NCI-H2227 (cell line): ENCODE results near the gene IZUMO4.
"Not testable (repeated sequence)": the region's sequence is repeated elsewhere in the genome, so short reads cannot be mapped to it uniquely, and the experiment has no call there.

Experiments used
- DNase-seq: peaks from one replicate; lab custom pipeline; 2025; ENCODE audit not compliant: unreplicated experiment; lab: John Stamatoyannopoulos, UW

IZUMO4 gene

DNA sequence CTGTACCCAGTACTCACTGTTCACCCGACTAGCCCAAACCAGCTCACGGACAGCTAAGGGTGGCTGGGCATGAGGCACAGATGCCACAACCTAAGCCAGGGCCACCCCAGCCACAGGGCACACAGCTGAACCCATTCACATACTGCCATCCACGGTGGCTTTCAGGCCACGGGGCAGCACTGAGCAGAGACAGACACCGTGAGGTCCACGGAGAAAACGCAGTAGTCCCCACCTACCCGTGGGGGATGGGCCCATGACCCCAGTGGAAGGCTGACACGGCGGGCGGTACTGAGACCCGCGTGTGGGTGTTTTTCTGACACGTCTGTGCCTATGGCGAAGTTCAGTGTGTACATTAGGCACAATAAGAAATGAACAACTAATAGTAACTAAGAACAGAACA lies 25.5 kb downstream of the IZUMO4 start:
- no peak for DNase-seq

DNA sequence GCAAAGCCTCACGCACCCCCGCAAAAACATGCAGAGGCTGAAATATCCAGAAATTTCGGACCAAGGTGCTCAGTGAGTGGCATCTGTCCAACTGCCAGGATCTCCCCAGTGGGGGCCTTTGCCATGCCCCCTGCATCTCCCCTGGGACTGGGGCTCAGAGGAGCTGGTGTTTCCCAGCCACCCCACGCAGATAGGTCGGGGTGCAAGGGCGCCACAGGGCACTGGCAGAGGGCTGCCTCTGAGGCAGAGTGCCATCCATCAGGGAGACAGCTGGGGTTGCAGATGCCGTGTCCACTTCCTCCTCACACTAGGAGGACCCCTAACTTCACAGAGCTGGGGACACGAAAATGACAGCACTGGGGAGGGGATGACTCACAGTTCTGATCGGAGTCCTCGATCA lies 26.3 kb downstream of the IZUMO4 start:
- no peak for DNase-seq

DNA sequence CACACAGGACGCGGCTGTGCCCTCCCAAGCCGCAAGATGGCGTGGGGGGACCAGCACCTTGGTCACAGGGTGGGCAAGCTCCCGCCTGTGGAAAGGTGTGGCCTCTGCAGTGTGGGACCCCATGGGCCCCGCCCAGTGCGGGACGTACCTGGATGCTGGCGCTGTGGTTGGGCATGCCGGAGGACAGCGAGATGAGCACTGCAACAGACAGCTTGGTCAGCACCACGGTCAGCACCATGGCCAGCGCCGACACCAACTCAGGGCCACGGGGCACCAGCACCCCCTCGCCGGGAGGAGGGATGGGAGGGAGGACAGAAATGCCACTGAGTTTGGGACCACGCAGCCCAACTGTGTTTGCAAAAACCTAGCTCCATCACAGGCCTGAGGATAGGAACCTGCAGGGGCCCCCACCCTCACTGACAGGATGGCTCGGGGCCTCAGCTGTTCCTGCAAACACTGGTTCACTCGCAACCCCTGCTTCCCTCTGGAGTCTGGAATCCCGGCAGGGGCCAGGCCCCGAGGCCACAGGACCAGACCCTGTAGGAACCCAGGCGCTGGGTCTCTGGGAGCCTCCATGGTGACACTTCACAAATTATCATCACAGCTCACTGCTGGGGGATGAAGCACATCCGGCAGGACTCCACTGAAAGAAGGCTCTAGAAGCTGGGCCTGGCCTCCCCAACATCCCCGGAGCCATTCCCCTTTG lies 27.1 kb downstream of the IZUMO4 start:
- no peak for DNase-seq

DNA sequence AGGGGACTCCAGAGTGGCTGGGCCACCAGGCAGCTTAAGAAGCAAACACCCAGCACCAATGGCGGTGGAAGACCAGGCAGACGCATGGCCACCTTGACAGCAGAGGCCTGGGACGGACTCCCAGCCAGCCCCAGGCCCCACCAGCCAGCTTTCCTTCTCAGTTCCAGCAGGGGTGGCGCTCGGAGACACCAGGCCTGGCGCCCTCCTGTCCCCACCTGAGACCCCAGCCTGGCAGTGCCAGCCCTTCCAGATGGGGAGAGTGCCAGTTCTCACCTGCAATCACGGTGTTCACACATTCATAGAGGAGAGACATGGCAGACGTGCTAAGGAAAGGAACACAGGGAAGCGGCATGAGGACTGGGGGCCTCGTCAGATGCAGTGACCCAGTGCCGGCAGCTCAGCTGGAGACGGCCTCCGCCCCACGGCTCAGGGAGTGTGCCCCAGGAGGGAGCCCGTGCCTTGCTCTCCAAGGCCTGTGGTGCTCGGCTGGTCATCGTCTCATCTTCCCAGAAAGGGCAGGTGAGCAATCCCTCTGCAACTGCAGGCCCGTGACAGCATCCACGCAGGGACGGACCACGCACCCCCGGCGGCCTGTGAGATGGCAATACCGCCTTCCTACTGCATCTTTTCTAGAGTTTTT lies 30.3 kb downstream of the IZUMO4 start:
- no peak for DNase-seq

DNA sequence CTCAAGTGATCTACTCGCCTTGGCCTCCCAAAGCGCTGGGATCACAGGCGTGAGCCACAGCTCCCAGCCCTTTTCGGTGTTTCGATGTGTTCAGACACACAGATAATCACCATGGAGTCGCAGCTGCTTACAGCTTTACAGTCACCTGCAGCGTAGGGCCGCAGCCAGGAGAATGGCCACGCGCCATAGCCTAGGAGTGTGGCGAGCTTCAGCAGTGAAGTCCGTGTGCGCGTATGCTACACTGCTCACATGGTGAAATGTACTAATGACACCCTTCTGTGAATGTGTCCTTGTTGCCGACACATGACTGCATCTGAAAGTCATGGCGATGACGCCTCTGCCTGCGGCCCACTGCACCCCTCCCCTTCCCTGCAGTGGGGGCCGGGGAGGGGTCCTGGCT lies 31.0 kb downstream of the IZUMO4 start:
- DNase-seq = peak; percentile 76

DNA sequence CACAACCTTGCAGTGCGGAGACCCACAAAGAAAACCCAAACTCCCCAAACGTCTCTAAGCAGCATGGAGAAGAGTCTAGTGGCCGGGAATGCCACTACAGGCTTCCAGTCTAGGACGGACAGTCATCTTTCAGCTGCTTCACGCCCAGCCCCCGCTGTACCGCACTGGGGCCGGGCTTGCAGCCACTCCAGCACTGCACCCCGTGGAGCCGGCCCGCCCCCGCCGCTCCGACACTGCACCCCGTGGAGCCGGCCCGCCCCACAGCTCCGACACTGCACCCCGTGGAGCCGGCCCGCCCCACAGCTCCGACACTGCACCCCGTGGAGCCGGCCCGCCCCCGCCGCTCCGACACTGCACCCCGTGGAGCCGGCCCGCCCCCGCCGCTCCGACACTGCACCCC lies 31.5 kb downstream of the IZUMO4 start:
- DNase-seq = peak; percentile 76

DNA sequence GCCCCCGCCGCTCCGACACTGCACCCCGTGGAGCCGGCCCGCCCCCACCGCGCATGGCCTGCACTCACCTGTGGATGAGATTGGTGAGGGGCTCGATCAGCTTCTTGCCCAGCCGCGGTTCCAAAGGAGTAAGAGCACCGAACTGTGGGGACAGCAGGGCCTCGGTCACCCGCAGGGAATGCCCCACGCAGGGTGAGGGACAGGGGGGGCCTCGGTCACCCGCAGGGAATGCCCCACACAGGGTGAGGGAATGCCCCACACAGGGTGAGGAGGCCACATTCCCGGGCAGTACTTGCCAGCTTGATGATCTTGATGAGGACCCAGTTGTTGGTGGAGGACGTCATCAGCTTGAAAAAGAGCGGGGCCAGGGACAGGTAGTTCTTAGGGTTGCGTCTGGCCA lies 32.3 kb downstream of the IZUMO4 start:
- DNase-seq = no peak

DNA sequence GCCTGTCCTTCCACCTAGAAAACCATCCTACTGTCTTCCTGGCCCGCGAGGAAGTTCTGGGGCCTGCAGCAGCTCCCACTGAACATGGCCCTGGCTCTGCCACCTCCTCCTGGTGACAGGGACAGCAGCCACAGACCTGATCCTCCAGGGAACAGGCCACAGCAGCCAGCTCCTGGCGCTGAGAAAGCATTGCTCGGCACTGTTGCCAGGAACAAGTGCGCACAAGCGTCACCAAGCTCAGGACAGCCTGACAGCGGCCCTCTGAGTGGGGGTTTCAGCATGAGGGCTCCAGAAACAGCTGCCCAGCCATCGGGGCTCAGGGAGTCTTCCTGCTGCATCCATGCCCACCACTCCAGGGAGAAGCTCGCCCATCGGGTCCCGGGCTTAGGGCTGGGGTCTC lies 32.8 kb downstream of the IZUMO4 start:
- no peak for DNase-seq

DNA sequence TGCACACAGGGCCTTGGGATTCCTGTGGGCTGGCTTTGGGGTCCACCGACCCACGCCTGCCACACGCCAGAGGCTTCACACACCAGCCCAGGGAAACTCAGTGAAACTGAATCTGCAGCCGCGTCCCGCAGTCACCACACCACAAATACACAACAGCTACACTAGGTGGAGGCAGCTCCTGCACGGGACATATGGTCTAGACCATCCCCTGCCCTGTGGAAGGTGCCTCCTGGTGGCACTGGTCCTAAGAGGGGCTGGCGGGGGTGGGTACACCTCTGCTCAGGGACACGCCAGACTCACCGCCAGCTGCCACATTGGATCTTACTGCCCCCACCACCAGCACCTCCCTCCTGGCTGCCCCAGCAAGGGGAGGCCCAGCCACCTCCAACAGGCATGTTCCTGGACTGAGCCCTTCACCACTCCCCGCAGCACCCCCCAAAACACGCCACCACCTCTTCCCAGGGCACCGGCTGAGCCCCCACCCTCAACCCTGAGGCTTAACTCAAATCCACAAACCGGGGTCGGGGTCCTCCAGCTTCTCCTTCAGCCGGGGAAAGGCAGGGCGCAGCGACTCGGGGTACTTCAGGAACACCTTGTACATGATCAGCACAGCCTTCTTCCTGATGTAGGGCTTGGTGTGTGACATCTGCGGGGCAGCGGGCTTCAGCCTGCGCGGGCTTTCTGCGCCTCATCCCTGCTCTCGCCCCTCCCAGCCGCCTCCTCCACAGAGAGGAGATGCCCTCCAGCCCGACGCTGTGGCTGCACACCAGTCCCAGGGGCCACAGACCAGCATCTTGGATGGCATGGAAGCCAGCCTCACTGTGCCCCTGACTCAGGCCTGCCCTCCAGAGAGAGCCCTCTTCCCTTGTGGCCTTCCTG lies 33.4 kb downstream of the IZUMO4 start:
- DNase-seq = no peak

DNA sequence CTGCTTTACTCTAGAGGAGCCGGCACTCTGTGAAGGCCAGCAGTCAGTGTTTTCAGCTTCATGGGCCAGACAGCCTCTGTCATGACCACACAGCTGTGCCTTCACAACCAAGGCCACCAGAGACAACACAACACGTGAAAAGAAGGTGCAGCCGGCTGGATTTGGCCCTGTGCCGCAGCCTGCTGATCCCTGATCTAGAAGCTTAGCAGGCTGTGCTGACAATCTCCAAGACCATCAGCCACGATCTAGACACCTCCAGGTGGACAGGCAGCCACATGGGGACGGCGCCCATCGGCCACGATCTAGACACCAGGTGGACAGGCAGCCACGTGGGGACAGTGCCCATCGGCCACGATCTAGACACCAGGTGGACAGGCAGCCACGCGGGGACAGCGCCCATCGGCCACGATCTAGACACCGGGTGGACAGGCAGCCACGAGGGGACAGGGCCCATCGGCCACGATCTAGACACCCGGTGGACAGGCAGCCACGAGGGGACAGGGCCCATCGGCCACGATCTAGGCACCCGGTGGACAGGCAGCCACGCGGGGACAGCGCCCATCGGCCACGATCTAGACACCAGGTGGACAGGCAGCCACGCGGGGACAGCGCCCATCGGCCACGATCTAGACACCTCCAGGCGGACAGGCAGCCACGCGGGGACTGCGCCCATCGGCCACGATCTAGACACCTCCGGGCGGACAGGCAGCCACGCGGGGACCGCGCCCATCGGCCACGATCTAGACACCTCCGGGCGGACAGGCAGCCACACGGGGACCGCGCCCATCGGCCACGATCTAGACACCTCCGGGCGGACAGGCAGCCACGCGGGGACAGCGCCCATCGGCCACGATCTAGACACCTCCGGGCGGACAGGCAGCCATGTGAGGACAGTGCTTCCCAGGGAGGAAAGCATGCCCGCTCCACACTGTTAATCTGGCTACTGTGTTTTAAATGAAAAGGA lies 34.6 kb downstream of the IZUMO4 start:
- DNase-seq = not testable (repeated sequence)

DNA sequence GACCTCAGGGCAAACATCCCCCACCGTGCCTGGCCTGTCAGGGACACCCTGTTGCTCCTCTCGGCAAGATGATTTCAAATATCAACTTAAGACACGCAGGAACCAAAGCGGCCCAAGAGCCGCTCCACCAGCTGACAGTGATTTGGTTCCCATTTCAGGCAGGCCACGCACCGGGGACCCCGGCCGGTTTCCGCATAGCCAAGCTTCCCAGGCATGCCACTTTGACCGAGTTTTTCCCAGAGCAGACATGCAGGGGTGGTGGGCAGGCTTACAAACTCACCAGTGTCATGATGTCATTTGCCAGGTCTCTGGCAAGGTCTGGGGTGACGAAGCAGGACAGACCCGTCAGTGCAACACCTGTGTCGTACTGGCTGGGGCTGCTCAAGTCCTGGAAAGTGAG lies 35.5 kb downstream of the IZUMO4 start:
- no peak for DNase-seq

DNA sequence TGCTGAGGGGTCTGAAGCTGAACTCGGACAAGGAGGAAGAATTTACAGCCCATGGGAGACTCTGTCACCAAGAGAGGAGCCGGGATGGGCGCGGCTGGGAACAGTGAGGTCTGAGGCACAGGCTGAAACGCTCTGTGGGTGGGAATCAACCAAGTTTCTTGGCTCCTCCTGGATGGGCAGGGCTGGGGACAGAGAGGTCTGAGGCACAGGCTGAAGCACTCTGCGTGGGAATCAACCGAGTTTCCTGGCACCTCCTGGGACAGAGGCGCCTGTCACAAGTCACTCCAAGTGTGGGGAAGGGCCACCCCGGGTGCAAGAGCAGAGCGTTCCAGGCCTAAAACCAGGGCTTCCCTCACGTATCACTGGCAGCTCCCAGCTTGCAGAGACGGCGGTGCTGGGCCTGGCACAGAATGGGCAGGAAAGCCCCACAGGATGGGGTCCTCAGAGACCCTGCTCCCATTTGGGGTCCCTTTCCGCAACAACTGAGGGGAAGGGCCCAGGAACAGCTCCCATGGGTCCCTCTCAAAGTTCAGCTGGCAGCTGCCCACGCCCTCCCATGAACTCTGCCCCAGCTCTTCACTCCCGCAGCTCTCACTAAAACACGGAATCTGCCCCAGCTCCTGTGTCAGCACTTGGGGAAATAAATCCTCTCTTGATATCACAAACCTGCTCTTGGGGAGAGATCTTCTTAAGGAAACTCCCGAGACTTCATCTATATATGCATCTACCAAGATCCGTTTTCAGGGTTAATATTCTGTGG lies 36.2 kb downstream of the IZUMO4 start:
- DNase-seq = no peak

DNA sequence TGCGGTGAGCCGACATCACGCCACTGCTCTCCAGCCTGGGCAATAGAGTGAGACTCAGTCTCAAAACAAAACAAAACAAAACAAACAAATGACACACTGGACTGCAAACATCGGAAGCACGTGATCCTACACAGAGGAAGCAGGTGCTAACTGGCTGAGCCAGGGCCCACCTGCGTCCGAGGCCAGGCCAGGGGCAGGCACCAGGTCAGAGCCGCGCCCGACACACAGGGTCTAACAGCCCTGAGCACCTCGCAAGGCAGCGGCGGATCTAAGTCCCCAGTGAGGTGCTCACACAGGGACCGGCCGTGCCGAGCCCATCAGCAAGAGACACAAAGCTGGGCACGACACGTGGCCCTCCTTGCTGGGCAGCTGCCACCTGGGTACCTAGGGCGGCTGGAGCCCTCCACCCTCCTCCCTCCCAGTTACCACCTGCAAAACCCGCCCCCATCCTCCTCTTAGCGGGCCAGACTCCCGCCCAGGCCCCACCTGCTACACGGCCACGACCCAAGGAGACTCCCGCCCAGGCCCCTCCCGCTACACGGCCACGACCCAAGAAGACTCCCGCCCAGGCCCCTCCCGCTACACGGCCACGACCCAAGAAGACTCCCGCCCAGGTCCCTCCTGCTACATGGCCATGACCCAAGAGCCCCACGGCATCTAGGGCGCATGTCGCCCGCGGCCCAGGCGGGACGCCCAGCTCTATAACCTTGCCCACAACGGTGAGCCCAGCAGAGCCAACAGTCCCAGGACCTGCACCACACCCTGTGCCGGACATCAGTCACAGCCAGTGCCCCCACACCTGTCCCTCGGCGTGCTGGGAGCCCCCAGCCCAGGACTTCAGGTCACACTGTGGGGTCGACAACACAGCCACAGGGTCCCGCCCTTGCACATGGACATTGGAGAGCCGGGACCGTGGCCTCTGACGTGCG lies 39.0 kb downstream of the IZUMO4 start:
- no peak for DNase-seq

DNA sequence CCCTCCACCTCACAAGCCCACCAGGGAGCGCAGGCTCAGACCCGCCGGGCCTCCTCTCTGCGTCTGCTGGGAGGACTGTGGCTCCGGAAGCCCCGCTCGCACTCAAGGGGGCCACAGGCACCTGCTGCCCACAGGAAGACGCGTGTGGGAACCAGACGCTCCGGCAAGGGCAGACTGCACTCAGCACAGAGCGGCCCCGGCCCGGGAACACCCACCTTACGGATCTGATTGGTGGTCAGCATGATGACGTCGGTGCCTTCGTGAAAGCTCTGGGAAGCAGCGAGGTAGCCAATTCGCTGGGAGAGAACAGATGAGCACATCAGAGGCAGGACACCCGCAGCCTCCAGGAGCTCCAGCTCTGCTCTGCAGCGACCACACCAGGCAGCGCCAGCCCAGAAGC lies 40.1 kb downstream of the IZUMO4 start:
- no peak for DNase-seq

DNA sequence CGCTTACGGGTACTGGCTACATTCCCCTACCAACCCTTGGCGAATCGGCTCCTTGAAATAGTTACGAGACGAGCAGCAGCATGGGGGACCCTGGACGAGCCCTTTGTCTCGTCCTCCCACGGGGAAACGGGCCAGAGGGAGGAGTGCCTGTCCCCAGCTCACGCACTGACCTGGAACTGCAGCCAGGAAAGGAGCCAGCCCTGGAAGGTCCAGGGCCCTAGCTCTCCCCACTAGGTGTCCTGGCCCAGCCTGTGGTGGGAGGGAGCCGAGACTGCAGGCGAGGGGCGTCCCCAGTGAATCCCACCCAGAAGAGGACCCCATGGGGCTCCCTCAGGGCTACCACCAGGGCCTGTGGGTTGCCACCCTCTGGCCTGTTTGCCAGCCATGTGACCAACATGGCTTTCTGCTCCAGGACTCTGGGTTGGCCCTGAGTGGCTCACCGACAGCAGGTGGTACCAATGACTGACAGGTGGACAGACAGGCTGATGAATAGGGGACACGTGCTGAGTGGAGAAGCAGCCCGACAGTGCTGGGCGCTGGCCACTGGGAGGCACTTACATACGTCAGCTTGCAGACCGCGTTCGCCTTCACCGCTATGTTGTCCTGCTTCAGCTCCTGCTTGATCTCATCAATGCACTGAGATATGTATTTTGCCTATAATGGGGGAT lies 41.5 kb downstream of the IZUMO4 start:
- DNase-seq = no peak

DNA sequence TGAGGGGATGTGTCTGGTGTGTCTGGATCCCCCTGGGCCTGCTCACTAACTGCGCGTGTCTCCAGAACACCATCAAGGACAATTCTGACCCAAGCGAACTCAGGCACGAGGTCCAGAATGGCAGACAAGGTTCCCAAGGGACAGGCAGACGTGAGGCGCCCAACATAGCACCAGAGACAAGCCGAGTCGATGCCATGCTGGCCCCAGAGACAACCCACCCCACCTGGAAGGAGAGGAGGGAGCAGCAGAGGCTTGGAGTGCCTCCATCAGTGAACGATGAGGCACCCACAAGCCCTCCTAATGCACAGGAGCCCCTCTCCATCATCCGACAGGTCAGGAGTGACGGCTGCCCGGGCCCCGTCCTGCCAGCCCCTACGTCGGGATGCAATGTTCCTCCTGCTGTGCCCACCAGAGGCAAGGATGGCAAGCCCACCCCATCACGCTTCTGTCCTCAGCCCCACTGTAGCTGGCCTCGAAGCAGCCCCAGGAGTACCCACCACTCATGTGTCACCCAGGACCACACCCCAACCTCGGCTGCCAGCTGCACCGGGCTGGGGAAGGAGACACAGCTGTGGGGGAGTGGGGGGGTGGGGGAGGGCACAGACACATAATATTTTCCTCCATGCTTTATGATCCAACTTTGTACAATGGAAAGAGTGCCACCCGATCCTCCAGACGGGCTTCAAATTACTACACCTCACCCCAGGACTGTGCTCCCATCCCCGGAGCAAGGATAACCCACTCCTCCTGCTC lies 42.8 kb downstream of the IZUMO4 start:
- no peak for DNase-seq

DNA sequence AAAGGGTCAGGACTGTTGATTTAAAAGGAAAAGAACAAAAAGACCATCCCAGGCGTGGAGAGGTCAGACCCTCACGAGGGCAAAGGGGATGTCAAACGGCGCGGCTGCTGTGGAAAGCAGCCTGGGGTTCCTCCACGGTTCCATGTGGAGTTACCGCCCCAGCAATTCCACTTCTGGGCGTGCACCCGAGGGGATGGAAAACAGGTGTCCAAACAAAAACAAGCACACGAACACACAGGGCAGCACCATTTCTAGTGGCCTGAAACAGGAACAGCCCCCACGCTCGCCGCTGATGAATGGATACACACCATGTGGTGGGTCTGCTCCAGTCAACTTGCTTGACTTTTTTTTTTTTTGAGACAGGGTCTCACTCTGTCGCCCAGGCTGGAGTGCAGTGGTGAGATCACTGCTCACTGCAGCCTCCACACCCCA lies 43.4 kb downstream of the IZUMO4 start:
- no peak for DNase-seq
